GM18868 (cell line): ENCODE measurements around the gene P2RX6.

Experiments used
- ATAC-seq: cut with Tn5 transposase; IDR thresholded peaks from one replicate; pipeline ENCODE4 v1.9.1; 2021; ENCODE audit warnings: mild to moderate bottlenecking, moderate library complexity; ENCODE audit not compliant: unreplicated experiment

The P2RX6 gene

DNA sequence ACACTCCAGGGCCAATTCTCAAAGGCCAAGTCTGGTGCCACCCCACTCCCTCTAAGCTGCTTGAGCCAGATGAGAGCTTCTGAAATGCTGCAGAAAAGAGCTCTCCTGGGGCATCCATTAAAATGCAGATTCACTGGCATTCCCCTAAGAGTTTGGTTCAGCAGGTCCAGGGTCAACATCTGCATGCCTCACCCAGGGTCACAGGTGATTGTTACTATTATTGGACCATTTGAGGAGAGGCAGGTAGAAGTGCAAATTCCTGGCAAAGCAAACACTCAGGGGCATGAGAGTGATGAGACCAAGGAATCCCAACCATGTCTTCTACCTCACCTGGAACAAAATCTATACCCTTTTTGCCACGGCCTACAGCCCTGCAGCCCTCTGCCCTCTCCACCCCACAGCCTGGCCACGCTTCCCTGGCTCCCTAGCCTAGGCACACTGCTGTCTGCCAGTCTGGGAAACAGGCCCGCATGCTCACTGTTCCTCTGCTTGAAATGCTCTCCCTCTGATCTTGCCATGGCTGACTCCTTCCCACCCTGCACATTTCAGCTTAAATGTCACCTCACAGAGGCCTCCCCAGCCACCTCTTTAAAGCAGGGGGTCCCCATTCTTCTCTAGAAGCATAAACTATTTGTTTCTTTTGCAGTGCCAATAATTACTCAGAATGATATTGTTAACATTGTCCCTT, 4.4 kb upstream of the P2RX6 start:
- no peak for ATAC-seq

- ATAC-seq, result no peak
Measured at GRCh38 chr22:21012446-21013407, 2.2 kb upstream of the P2RX6 start.

- no peak for ATAC-seq
Measured at GRCh38 chr22:21013657-21014201, 1.2 kb upstream of the P2RX6 start.

DNA sequence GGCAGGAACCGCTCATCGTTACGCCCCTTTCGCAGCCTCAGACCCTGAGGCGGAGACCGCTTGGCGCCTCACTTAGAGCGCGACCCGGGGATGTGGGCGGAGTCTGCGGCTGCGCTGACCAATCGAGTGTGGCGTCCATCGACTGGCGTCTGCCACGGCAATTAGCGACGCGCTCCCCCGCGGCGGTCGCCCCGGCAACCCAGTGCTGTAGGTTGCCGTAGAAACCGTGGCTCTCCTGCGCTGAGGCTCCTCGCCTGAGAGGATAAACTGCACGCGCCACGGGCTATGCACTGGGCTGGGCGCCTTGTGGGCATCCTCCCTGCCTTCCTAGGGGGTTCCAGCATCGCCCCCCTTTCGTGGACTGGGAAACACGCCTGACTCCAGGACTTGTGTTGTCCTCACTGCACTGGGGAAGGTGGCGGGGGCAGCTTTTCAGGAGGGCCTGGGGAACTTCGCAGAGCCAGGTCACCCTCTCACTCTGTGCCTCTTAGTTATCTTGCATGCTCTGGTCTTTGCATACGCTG, 701 bp upstream of the P2RX6 start:
- ATAC-seq, result peak; percentile 82

- ATAC-seq, result no peak
Measured at GRCh38 chr22:21015466-21016006, 571 bp downstream of the P2RX6 start.

GRCh38 chr22:21016644-21017420, 1.9 kb downstream of the P2RX6 start:
- ATAC-seq, result no peak

DNA sequence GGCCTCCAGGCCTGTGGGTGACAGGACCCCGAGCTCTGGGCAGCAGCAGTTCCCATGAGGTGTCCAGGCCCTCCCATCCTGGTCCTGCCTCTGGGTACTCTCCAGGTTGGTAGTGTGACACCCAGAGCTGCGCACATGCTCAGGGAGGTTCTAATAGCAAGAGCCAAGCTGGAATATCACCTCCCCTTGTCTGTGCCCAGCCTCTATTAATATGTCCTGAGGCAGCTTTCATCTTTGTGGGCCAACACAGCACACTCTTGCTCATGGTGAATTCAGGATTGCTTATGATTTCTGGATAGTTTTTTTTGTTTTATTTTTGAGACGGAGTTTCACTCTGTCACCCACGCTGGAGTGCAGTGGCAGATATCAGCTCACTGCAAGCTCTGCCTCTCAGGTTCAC, 3.3 kb downstream of the P2RX6 start:
- ATAC-seq, result no peak

DNA sequence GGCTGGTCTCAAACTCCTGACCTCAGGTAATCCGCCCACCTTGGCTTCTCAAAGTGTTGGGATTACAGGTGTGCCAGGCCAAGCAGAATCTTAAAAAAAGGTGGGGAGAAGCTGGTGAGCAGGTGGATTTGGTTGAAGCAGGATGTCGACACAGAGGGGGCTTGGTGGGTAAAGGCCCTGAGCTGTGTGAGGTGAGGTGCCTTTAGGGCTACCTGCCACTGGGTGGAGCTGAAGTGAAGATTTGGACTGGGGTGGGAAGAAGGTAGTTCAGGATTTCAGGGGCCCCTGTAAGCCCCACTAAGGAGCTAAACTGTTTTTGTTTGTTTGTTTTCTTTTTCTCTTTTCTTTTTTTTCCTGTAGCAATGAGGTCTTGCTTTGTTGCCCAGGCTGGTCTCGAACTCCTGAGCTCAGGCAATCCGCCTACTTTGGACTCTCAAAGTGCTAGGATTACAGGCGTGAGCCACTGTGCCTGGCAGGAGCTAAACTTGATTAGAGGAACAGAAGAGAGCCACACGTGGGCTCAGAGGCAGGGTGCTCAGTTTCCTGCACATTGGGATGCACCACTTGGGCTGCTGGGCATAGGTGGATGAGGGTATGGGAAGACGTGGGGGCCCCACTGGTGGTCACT, 6.0 kb downstream of the P2RX6 start:
- no peak for ATAC-seq

DNA sequence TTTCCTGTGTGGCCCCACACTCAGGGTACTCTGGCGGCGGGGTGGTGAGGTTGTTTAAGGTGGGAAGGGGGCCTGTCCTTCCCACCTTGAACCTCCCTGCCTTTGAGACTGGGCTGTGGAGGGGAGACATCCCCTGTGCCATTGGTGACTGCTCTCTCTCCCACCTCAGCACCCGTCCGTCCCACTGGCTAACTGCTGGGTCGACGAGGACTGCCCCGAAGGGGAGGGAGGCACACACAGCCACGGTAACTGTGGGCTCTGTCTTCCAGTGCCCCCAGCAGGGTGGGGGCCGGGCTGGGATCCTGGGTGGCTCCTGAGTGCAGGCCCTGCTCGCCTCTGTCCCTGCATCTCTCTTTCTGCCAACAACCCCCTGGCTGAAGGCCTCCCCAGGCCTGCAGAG, 7.5 kb downstream of the P2RX6 start:
- ATAC-seq, result no peak

DNA sequence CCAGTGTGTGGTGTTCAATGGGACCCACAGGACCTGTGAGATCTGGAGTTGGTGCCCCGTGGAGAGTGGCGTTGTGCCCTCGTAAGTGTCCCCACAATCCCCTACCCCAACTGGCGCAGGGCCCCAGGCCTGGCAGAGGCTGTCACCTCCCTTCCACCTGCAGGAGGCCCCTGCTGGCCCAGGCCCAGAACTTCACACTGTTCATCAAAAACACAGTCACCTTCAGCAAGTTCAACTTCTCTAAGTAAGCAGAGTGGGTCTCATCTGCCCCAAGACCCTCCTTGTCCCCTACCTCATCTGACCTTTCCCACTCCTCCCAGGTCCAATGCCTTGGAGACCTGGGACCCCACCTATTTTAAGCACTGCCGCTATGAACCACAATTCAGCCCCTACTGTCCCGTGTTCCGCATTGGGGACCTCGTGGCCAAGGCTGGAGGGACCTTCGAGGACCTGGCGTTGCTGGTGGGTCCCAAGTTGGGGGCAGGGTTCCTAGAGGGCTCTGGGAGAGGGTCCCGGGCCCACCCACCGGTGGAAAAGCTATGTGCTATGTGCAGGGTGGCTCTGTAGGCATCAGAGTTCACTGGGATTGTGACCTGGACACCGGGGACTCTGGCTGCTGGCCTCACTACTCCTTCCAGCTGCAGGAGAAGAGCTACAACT, 8.1 kb downstream of the P2RX6 start:
- no peak for ATAC-seq

- no peak for ATAC-seq
Measured at GRCh38 chr22:21025266-21025665, 10.3 kb downstream of the P2RX6 start.

DNA sequence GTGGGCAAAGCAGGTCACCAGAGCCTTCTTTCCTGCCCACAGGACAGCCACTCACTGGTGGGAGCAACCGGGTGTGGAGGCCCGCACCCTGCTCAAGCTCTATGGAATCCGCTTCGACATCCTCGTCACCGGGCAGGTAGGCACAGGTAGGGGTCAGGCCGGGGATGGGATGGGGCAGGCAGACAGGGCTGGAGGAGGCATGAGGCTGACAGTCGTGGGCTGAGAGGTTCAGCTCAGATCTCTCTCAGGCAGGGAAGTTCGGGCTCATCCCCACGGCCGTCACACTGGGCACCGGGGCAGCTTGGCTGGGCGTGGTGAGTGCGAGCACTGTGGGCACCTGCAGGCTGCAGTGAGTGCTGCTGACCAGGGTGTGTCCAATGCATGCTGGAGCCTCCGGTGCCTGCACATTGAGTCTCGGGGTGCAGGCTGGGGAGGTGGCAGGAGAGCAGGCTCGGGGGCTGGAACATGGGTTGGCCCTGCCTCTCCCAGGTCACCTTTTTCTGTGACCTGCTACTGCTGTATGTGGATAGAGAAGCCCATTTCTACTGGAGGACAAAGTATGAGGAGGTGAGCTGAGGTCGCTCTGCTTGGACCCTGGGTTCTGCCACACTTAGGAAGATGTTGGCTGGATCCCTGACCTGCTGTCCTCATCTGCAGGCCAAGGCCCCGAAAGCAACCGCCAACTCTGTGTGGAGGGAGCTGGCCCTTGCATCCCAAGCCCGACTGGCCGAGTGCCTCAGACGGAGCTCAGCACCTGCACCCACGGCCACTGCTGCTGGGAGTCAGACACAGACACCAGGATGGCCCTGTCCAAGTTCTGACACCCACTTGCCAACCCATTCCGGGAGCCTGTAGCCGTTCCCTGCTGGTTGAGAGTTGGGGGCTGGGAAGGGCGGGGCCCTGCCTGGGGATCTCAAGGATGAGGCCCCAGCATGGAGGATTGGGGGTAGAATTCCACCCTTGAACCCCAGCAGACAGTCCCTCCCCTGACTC, 11.1 kb downstream of the P2RX6 start:
- no peak for ATAC-seq

- ATAC-seq, result no peak
Measured at GRCh38 chr22:21026783-21027692, 12.1 kb downstream of the P2RX6 start.

DNA sequence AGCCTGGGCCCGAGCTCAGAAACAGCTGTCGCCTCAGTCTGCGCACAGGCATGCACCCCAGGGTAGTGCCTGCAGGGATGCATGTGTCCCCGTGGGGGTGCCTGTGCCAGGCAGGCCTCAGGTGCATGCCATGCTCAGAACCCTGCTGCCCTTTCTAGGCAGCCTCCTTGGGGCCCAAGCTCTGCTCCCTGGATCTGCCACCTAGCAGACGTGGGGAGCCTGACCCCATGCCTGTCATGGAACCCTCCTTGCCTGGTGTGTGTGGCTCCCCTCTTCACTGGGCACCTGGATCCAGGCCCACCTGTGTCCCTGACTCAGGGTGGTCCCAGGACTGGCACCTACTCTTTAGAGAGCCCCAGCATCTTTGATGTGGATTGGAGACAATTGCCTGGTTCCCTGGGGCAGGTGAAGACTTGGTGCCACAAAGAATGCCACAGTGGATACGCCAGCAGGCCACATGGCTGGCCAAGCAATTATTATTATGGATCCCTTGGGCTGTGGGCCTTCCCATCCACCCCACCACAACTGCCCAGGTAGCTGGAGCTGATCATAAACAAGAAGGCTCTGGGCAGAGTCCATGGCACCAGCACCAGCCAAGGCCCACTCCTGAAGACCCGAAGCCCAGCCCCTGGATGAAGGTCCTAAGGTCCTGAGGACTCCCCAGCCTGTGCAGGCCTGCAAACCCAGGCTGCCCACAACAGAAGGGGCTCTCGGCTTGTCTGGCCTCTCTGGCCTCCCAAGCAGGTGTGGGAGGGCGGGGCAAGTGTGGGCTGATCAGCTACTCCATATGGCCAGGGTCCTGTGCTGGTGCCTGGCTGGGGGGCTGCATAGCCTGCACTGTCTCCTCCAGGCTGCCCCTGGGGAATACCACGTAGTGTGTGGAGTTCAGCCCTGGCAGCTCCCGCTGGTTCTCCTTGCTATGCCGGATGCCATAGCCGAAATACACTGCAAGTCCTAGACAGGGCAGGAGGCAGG, 13.6 kb downstream of the P2RX6 start:
- ATAC-seq, result no peak

- ATAC-seq, result no peak
Measured at GRCh38 chr22:21029486-21030025, 14.6 kb downstream of the P2RX6 start.

DNA sequence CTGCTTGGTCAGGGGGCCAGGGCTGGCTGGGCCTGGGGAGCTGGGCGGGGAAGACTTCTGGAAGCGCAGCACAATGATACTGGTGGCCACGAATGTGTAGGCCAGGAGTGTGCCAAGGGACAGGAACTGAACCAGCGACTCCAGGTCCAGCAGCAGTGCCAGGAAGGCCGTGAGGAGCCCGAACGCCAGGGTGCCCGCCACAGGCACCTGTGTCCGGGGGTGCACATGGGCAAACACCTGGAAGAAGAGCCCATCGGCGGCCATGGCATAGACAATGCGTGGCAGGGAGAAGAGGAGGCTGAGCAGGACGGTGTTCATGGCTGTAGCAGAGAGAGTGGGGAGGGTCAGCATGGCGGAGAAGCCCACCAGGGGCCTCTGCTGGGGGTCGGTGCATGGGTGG, 15.1 kb downstream of the P2RX6 start:
- ATAC-seq, result no peak
